B cell (primary cell): ENCODE results near the gene CNTNAP2. TPM values are rescaled to one million over a fixed set of nuclear protein-coding genes. Genes with fewer than 3 reads are reported as not detected.

Experiments used
- ATAC-seq: fragments of 200-7000 bp; cut with Tn5 transposase; one replicate; pipeline ENCODE4 v1.10.0; 2021; ENCODE audit warnings: low read depth, mild to moderate bottlenecking, moderate number of reproducible peaks, moderate library complexity
- CTCF ChIA-PET: fragments of 350-600 bp; sonication (Branson Sonifier 250); formaldehyde crosslinking; loops from one replicate; lab custom pipeline; 2021; ENCODE audit warnings: antibody characterized with exemption, inconsistent platforms; lab: Charles Lee
- POLR2A ChIA-PET: fragments of 350-600 bp; sonication (Branson Sonifier 250); formaldehyde crosslinking; loops from one replicate; lab custom pipeline; 2021; ENCODE audit warnings: antibody characterized with exemption; lab: Charles Lee
- DNase-seq: peaks from one replicate; pipeline ENCODE4 v3.0.0; 2013
- H2AFZ ChIP-seq: 2 replicates; pipeline ENCODE4 v1.6.1; 2012; ENCODE audit warnings: mild to moderate bottlenecking, low read depth, low read length; ENCODE audit not compliant: insufficient read depth, poor library complexity, severe bottlenecking
- H3K27ac ChIP-seq, 2 donors: 1 replicate in 1 of 2; 2 replicates in 1 of 2; pipeline ENCODE4 v1.5.1; 2012 to 2013; ENCODE audit warnings: low read length in 2 of 2, mild to moderate bottlenecking in 2 of 2, moderate library complexity in 1 of 2
- H3K27me3 ChIP-seq, 4 experiments: fragments of 200-600 bp in 1 of 4; sonication (generic) in 1 of 4; replicated peaks in 1 of 4; 1 replicate in 2 of 4; 2 replicates in 2 of 4; pipeline versions ENCODE4 v1.6.1 to v1.7.0; 2013 to 2016; ENCODE audit warnings: low read length in 3 of 4, mild to moderate bottlenecking in 2 of 4, mixed read lengths in 1 of 4, moderate library complexity in 1 of 4; ENCODE audit not compliant: insufficient read depth in 4 of 4, control insufficient read depth in 3 of 4; ENCODE audit errors: control extremely low read depth in 1 of 4
- H3K36me3 ChIP-seq, 2 experiments: replicated peaks in 1 of 2; 1 replicate in 1 of 2; 2 replicates in 1 of 2; pipeline versions ENCODE4 v1.6.1 to v1.7.1; 2013; ENCODE audit warnings: low read length in 1 of 2; ENCODE audit not compliant: insufficient read depth in 2 of 2, control insufficient read depth in 1 of 2; ENCODE audit errors: control extremely low read depth in 1 of 2, extremely low read depth in 1 of 2
- H3K4me1 ChIP-seq, 2 donors: fragments of 200-600 bp in 1 of 2; sonication (generic) in 1 of 2; 1 replicate in 1 of 2; 2 replicates in 1 of 2; pipeline versions ENCODE4 v1.5.1 to v1.6.1; 2013 to 2017; ENCODE audit warnings: low read length in 2 of 2; ENCODE audit not compliant: control insufficient read depth in 2 of 2, insufficient read depth in 2 of 2
- H3K4me2 ChIP-seq: replicated peaks from 2 replicates; pipeline ENCODE3; 2012; ENCODE audit warnings: mild to moderate bottlenecking, low read depth, low read length; ENCODE audit not compliant: poor library complexity, severe bottlenecking
- H3K4me3 ChIP-seq, 5 experiments: fragments of 200-600 bp in 1 of 5; sonication (generic) in 1 of 5; 1 replicate in 3 of 5; 2 replicates in 2 of 5; pipeline versions ENCODE4 v1.5.1 to v1.7.0; 2011 to 2016; ENCODE audit warnings: low read length in 4 of 5, mild to moderate bottlenecking in 4 of 5, low read depth in 2 of 5, control low read depth in 1 of 5, moderate library complexity in 1 of 5; ENCODE audit not compliant: insufficient read depth in 1 of 5; ENCODE audit errors: control extremely low read depth in 1 of 5, extremely low read depth in 1 of 5
- H3K79me2 ChIP-seq: fragments of 200-600 bp; sonication (generic); one replicate; pipeline ENCODE4 v1.6.0; 2016; ENCODE audit warnings: low read length; ENCODE audit not compliant: control insufficient read depth, insufficient read depth
- H3K9ac ChIP-seq: fragments of 200-600 bp; sonication (generic); 2 replicates; pipeline ENCODE4 v1.6.1; 2017; ENCODE audit warnings: mild to moderate bottlenecking, low read length, moderate library complexity
- H3K9me3 ChIP-seq, 3 donors: one replicate each; pipeline versions ENCODE4 v1.6.1 to v1.7.1; 2013; ENCODE audit warnings: low read length in 2 of 3; ENCODE audit not compliant: control insufficient read depth in 2 of 3, insufficient read depth in 1 of 3; ENCODE audit errors: control extremely low read depth in 1 of 3
- H4K20me1 ChIP-seq: 2 replicates; pipeline ENCODE4 v1.6.0; 2012; ENCODE audit warnings: mild to moderate bottlenecking, low read length; ENCODE audit not compliant: insufficient read depth, control insufficient read depth, poor library complexity, severe bottlenecking
- H3K27ac Mint-ChIP-seq: one replicate; pipeline ENCODE4 v1.8.0; 2021; ENCODE audit warnings: mixed read lengths
- H3K27me3 Mint-ChIP-seq: one replicate; pipeline ENCODE4 v1.8.0; 2021; ENCODE audit warnings: mixed read lengths
- H3K4me1 Mint-ChIP-seq: one replicate; pipeline ENCODE4 v1.8.0; 2021; ENCODE audit warnings: mixed read lengths
- H3K4me3 Mint-ChIP-seq: one replicate; pipeline ENCODE4 v1.8.0; 2021; ENCODE audit warnings: mixed read lengths
- H3K9me3 Mint-ChIP-seq: one replicate; pipeline ENCODE4 v1.8.0; 2022; ENCODE audit warnings: mixed read lengths; ENCODE audit not compliant: insufficient read depth
- CTCF ChIP-seq: fragments of 200-600 bp; IDR thresholded peaks from one replicate; pipeline ENCODE4 v1.8.0; 2022; ENCODE audit warnings: antibody characterized with exemption, mild to moderate bottlenecking
- EZH2 ChIP-seq: IDR thresholded peaks from 2 replicates; pipeline ENCODE4 v1.6.1; 2012; ENCODE audit warnings: borderline replicate concordance, low read depth, mild to moderate bottlenecking, moderate library complexity, low read length; ENCODE audit not compliant: insufficient read depth, poor library complexity, severe bottlenecking
- WGBS: methylation state at CpG from one replicate; pipeline ENCODE4 v1.1.5; 2013; ENCODE audit warnings: missing lambda C conversion rate; ENCODE audit not compliant: insufficient coverage; 5-methylcytosine and 5-hydroxymethylcytosine counted together
- intact Hi-C: fragments of 100-400 bp; cut with micrococcal nuclease; formaldehyde crosslinking; loops from one replicate; pipeline ENCODE4 v1.10.0; 2022
- polyA plus RNA-seq: library from polyadenylated mRNA; depleted of rRNA; stranded (reverse); fragments of >200 nt; gene quantifications from 2 replicates; pipeline ENCODE4 v1.2.3, GENCODE V29; 2012
- total RNA-seq, 2 donors: library from RNA; stranded (reverse); fragments of 120-200 nt in 1 of 2; gene quantifications; 1 replicate in 1 of 2; 2 replicates in 1 of 2; pipeline versions ENCODE4 v1.2.3 to v1.2.4, GENCODE V29; 2013 to 2022

Gene CNTNAP2
- total and polyA plus RNA-seq, 2 donors (not counting 1 experiment from before 2014, with no cell fraction given) = 7.4 to 16.6 TPM

GRCh38 chr7:147721962-147722830 is 1605.6 kb downstream of the CNTNAP2 start:
- no peaks in the 10 kb centered on the region for H3K36me3 ChIP-seq
- Mint-ChIP-seq H3K4me1 (no peaks in the 10 kb centered on the region), H3K27ac (no peak overlapping the region), H3K4me3 (no peak overlapping the region), H3K27me3 (no peaks in the 10 kb centered on the region), H3K9me3 (peaks cover 4% of the 10 kb centered on the region)
- H3K79me2 ChIP-seq = no peaks in the 10 kb centered on the region
- ATAC-seq (no peak), DNase-seq (no peak)
- intact Hi-C loops = no loop called here
- no peak overlapping the region for H3K27ac ChIP-seq
- TF ChIP-seq CTCF = no peak
- TF ChIP-seq EZH2 = no peak
- no peak overlapping the region for H3K9ac ChIP-seq
- POLR2A ChIA-PET = no interaction called here
- H4K20me1 ChIP-seq = no peaks in the 10 kb centered on the region
- 83% methylated on average over 1 of the region's 6 CpGs for WGBS
- CTCF ChIA-PET = no interaction called here
- H3K4me1 ChIP-seq = no peaks in the 10 kb centered on the region
- no peak overlapping the region for H2AFZ ChIP-seq
- no peaks in the 10 kb centered on the region for H3K27me3 ChIP-seq
- no peaks in the 10 kb centered on the region for H3K9me3 ChIP-seq
- H3K4me3 ChIP-seq = no peak overlapping the region
- H3K4me2 ChIP-seq = no peak overlapping the region

DNA sequence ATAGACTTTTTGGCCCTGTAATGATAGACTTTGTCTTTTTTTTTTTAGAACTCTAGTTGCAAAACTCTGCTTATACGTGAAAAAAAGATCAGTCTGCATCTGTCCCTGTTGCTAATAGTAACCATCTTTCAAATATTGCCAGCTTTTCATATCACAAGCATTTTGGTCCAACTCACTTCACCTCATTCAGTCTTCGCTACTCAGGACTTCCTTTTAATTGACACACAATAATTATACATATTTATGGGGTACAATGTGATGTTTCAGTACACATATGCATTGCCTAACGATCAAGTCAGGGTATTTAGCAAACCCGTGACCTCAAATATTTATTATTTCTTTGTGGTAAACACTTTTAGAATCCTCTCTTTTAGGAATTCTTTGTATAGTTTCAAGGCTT is 1606.9 kb downstream of the CNTNAP2 start:
- Mint-ChIP-seq H3K27ac (no peak overlapping the region), H3K27me3 (no peaks in the 10 kb centered on the region), H3K4me3 (no peak overlapping the region), H3K4me1 (no peaks in the 10 kb centered on the region), H3K9me3 (peaks cover 4% of the 10 kb centered on the region)
- intact Hi-C loops = no loop called here
- ChIA-PET POLR2A (no interaction called here), CTCF (no interaction called here)
- H3K9ac ChIP-seq = no peak overlapping the region
- H3K36me3 ChIP-seq = no peaks in the 10 kb centered on the region
- H3K4me1 ChIP-seq = no peaks in the 10 kb centered on the region
- H3K79me2 ChIP-seq = no peaks in the 10 kb centered on the region
- TF ChIP-seq CTCF (no peak), EZH2 (no peak)
- no peak overlapping the region for H2AFZ ChIP-seq
- H3K4me2 ChIP-seq = no peak overlapping the region
- H3K4me3 ChIP-seq = no peak overlapping the region
- no peak for ATAC-seq
- no peaks in the 10 kb centered on the region for H3K27me3 ChIP-seq
- no peak for DNase-seq
- H3K27ac ChIP-seq = no peak overlapping the region
- WGBS = 86% methylated on average over 1 of the region's 4 CpGs
- H4K20me1 ChIP-seq = no peaks in the 10 kb centered on the region
- H3K9me3 ChIP-seq = no peaks in the 10 kb centered on the region
